DND-41 (cell line): ENCODE measurements around the gene LRRC61.

Experiments
- ATAC-seq: fragments of 200-7000 bp; cut with Tn5 transposase; 3 replicates; pipeline ENCODE4 v1.9.1; 2021; ENCODE audit warnings: low read depth; ENCODE audit not compliant: insufficient read depth
- DNase-seq: peaks from one replicate; pipeline ENCODE4 v3.0.0-alpha.2; 2020
- H2AFZ ChIP-seq: 2 replicates; pipeline ENCODE4 v1.6.0; 2012; ENCODE audit warnings: low read depth, low read length
- H3K27ac ChIP-seq: 2 replicates; pipeline ENCODE4 v1.5.1; 2012; ENCODE audit warnings: low read length, inconsistent platforms
- H3K27me3 ChIP-seq: fragments of 200-600 bp; sonication (generic); 2 replicates; pipeline ENCODE4 v1.6.0; 2012; ENCODE audit warnings: low read length, mild to moderate bottlenecking, inconsistent platforms; ENCODE audit not compliant: insufficient read depth, poor library complexity
- H3K36me3 ChIP-seq: 2 replicates; pipeline ENCODE4 v1.5.1; 2012; ENCODE audit warnings: low read length, inconsistent platforms; ENCODE audit not compliant: insufficient read depth
- H3K4me1 ChIP-seq: 2 replicates; pipeline ENCODE4 v1.5.1; 2012; ENCODE audit warnings: mild to moderate bottlenecking, low read length; ENCODE audit not compliant: insufficient read depth
- H3K4me2 ChIP-seq: 2 replicates; pipeline ENCODE4 v1.6.0; 2012; ENCODE audit warnings: mild to moderate bottlenecking, moderate library complexity, low read length, inconsistent platforms; ENCODE audit not compliant: insufficient read depth
- H3K4me3 ChIP-seq, 2 experiments: fragments of 200-600 bp in 1 of 2; shearing (Covaris generic) in 1 of 2; 2 replicates each; pipeline ENCODE4 v1.5.1; 2012 to 2016; ENCODE audit warnings: inconsistent platforms in 2 of 2, low read length in 2 of 2, mild to moderate bottlenecking in 2 of 2, low read depth in 1 of 2, moderate library complexity in 1 of 2
- H3K79me2 ChIP-seq: 2 replicates; pipeline ENCODE4 v1.6.0; 2012; ENCODE audit warnings: low read length, inconsistent platforms; ENCODE audit not compliant: insufficient read depth
- H3K9ac ChIP-seq: 2 replicates; pipeline ENCODE4 v1.6.0; 2012; ENCODE audit warnings: low read depth, mild to moderate bottlenecking, inconsistent platforms, low read length, moderate library complexity
- H3K9me3 ChIP-seq: 2 replicates; pipeline ENCODE4 v1.5.1; 2012; ENCODE audit warnings: low read length, moderate library complexity, mild to moderate bottlenecking, inconsistent platforms; ENCODE audit not compliant: insufficient read depth, severe bottlenecking
- H4K20me1 ChIP-seq: 2 replicates; pipeline ENCODE4 v1.6.0; 2012; ENCODE audit warnings: low read length; ENCODE audit not compliant: insufficient read depth
- EZH2 ChIP-seq: IDR thresholded peaks from 3 replicates; pipeline ENCODE4 v1.6.1; 2012; ENCODE audit warnings: borderline replicate concordance, low read depth, mild to moderate bottlenecking, moderate library complexity, low read length, inconsistent platforms; ENCODE audit not compliant: severe bottlenecking
- TF ChIP-seq, protein P1 (sequence below): IDR thresholded peaks from 2 replicates; pipeline ENCODE4 v1.5.1; 2012; ENCODE audit warnings: borderline replicate concordance, low read length, moderate library complexity, mild to moderate bottlenecking; ENCODE audit not compliant: poor library complexity, severe bottlenecking; ENCODE audit errors: extremely low read depth

LRRC61 gene

DNA sequence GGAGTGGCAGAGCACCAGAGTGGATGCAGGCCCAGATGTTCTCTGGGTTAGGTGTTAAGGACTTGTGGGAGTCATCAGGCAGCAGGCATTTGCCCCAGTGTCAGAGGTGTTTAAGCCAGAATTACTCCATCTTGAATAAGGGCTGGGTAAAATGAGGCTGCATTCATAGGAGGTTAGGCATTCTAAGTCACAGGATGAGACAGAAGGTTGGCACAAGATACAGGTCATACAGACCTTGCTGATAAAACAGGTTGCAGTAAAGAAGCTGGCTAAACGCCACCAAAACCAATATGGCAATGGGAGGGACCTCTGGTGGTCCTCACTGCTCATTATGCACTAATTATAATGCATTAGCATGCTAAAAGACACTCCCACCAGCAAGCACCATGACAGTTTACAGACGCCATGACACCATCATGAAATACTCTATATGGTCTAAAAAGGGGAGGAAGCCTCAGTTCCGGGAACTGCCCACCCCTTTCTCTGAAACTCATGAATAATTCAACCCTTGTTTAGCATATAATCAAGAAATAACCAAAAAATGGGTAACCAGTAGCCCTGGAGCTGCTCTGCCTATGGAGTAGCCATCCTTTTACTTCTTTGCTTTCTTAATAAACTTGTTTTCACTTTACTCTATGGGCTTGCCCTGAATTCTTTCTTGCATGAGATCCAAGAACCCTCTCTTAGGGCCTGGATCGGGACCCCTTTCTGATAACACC, 882 bp upstream of the LRRC61 start:
- Histone ChIP-seq H3K27me3 (no peaks in the 10 kb centered on the region), H3K9ac (peak overlapping the region; percentile 98), H3K36me3 (peaks cover 36% of the 10 kb centered on the region), H3K9me3 (no peaks in the 10 kb centered on the region), H3K4me3 (peak overlapping the region; percentile 65 to 94), H3K4me1 (peaks cover 40% of the 10 kb centered on the region), H4K20me1 (peaks cover 15% of the 10 kb centered on the region), H3K4me2 (peak overlapping the region; percentile 84), H2AFZ (peak overlapping the region; percentile 96), H3K79me2 (peaks cover 57% of the 10 kb centered on the region), H3K27ac (peak overlapping the region; percentile 99)
- no peak for TF ChIP-seq EZH2
- TF ChIP-seq, protein P1, sequence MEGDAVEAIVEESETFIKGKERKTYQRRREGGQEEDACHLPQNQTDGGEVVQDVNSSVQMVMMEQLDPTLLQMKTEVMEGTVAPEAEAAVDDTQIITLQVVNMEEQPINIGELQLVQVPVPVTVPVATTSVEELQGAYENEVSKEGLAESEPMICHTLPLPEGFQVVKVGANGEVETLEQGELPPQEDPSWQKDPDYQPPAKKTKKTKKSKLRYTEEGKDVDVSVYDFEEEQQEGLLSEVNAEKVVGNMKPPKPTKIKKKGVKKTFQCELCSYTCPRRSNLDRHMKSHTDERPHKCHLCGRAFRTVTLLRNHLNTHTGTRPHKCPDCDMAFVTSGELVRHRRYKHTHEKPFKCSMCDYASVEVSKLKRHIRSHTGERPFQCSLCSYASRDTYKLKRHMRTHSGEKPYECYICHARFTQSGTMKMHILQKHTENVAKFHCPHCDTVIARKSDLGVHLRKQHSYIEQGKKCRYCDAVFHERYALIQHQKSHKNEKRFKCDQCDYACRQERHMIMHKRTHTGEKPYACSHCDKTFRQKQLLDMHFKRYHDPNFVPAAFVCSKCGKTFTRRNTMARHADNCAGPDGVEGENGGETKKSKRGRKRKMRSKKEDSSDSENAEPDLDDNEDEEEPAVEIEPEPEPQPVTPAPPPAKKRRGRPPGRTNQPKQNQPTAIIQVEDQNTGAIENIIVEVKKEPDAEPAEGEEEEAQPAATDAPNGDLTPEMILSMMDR = no peak
- DNase-seq = peak; percentile 78
- ATAC-seq = peak; percentile 55

DNA sequence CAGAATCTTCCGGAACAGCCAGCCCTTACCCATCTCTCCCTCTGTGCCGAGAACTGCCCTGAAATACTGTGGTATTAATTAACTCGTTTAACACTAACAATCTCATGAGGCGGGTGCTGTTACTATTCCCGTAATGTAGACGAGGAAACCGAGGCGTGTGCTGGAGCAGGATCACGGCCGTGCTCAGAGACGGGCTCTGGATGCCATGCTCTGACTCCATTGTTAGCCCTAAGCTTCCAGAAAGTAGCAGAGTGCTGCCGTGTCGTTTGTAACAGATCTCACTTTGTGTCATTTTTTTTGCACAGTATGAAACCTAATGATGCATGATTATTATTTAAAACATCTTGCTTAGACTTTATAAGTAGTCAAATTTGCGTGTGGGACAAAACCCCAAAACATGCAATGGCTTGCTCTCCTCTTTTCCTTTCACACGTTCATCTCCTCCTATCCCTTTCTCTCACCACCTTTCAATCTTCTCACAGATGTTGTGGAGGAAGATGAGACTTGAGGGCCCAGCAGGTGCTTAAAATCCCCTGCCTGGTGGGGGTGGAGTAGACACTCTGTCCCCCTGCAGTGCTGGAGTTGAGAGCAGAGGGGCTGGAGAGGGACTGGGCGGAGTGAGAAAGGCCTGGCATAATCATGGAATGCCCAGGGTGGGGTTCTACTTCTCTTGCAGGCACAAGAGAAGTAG, 672 bp downstream of the LRRC61 start:
- H3K79me2 ChIP-seq = peaks cover 72% of the 10 kb centered on the region
- DNase-seq (peak; percentile 49), ATAC-seq (peak; percentile 55)
- peaks cover 40% of the 10 kb centered on the region for H3K4me1 ChIP-seq
- no peak for TF ChIP-seq EZH2
- TF ChIP-seq, protein P1 = no peak
- peak overlapping the region; percentile 98 for H3K9ac ChIP-seq
- H4K20me1 ChIP-seq = peaks cover 20% of the 10 kb centered on the region
- H3K4me2 ChIP-seq = peak overlapping the region; percentile 84
- no peaks in the 10 kb centered on the region for H3K27me3 ChIP-seq
- peak overlapping the region; percentile 65 to 94 for H3K4me3 ChIP-seq
- peak overlapping the region; percentile 99 for H3K27ac ChIP-seq
- peak overlapping the region; percentile 96 for H2AFZ ChIP-seq
- no peaks in the 10 kb centered on the region for H3K9me3 ChIP-seq
- peaks cover 51% of the 10 kb centered on the region for H3K36me3 ChIP-seq

DNA sequence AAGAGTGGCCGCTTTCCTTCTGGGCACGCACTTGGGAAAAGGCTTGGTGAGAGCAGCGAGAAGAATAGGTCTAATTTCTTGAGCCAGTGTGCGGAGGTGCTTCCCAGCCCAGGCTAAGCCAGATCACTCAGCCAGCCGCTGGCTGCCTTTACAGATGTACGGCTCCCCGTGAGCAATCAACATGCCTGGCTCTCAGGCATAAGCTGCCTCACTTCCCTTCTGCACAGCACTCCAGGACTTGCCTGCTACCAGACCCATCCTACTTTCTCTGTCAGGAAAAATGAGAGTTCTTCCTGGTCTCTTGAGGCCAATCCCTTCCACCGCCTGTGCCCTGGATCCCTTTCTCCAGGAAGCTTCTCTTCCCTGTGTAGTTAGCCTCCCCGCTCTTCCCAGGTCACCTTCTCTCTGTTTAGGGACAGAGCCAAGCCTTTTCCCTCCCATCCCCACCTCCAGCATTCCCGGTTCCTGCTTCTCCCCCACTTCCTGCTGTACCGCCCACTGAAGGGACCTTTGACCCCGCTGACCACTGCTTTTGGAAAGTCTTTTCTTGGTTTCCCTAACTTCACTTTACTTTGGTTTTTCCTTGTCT, 1.3 kb downstream of the LRRC61 start:
- peak overlapping the region; percentile 99 for H3K27ac ChIP-seq
- no peak for TF ChIP-seq EZH2
- TF ChIP-seq, protein P1 = no peak
- peaks cover 26% of the 10 kb centered on the region for H4K20me1 ChIP-seq
- H3K4me3 ChIP-seq = peak overlapping the region; percentile 65 to 94
- H3K9me3 ChIP-seq = no peaks in the 10 kb centered on the region
- H3K4me1 ChIP-seq = peaks cover 40% of the 10 kb centered on the region
- peak overlapping the region; percentile 84 for H3K4me2 ChIP-seq
- no peaks in the 10 kb centered on the region for H3K27me3 ChIP-seq
- H2AFZ ChIP-seq = no peak overlapping the region
- DNase-seq (peak; percentile 26), ATAC-seq (peak; percentile 18; the same call in 1 of the 3 replicates)
- peaks cover 57% of the 10 kb centered on the region for H3K36me3 ChIP-seq
- peak overlapping the region; percentile 98 for H3K9ac ChIP-seq
- H3K79me2 ChIP-seq = peaks cover 79% of the 10 kb centered on the region
